Neural progenitor cell (in vitro differentiated cells): Measurements from ENCODE around the gene GALNTL6.

Experiments
- CTCF ChIP-seq: fragments of 200-600 bp; sonication (generic); IDR thresholded peaks from 2 replicates; pipeline ENCODE4 v1.5.1; 2017; ENCODE audit warnings: antibody characterized with exemption, mild to moderate bottlenecking
- EZH2 ChIP-seq: fragments of 200-600 bp; sonication (generic); IDR thresholded peaks from 2 replicates; pipeline ENCODE4 v1.6.1; 2017; ENCODE audit warnings: antibody characterized with exemption, mild to moderate bottlenecking, moderate library complexity
- EZH2phosphoT487 ChIP-seq: fragments of 200-600 bp; sonication (generic); IDR thresholded peaks from 2 replicates; pipeline ENCODE4 v1.6.1; 2017; ENCODE audit warnings: antibody characterized with exemption

- TF ChIP-seq CTCF (no peak), EZH2phosphoT487 (no peak), EZH2 (no peak)
Measured at GRCh38 chr4:172865531-172866127, 1052.4 kb downstream of the GALNTL6 start.
